Body of pancreas (tissue), 4 donors: ENCODE data around the gene RCOR1. TPM values are rescaled to one million over a fixed set of nuclear protein-coding genes. Genes with fewer than 3 reads are reported as not detected.

Experiments used
- ATAC-seq: fragments of 150-250 bp; one replicate; pipeline ENCODE4 v1.9.1; 2016
- DNase-seq, 4 donors: peaks; one replicate each; pipeline ENCODE4 v3.0.0-alpha.2; 2019
- H3K27ac ChIP-seq, 4 donors: fragments of 200-600 bp; sonication (generic); 1 replicate in 3 of 4; 2 replicates in 1 of 4; pipeline versions ENCODE4 v1.5.1 to v1.6.1; 2016 to 2019; ENCODE audit warnings: mild to moderate bottlenecking in 1 of 4, mixed read lengths in 1 of 4, moderate library complexity in 1 of 4
- H3K27me3 ChIP-seq, 2 donors: fragments of 200-600 bp; sonication (generic); one replicate each; pipeline ENCODE4 v1.6.0; 2016; ENCODE audit warnings: mild to moderate bottlenecking in 1 of 2
- H3K36me3 ChIP-seq, 2 donors: fragments of 200-600 bp; sonication (generic); replicated peaks in 1 of 2; 2 replicates each; pipeline ENCODE4 v1.5.1; 2016; ENCODE audit warnings: low read depth in 2 of 2; ENCODE audit not compliant: insufficient read depth in 1 of 2
- H3K4me1 ChIP-seq: fragments of 200-600 bp; sonication (generic); one replicate; pipeline ENCODE4 v1.6.0; 2016
- H3K4me3 ChIP-seq, 2 donors: fragments of 200-600 bp; sonication (generic); 1 replicate in 1 of 2; 2 replicates in 1 of 2; pipeline ENCODE4 v1.5.1; 2016 to 2019
- H3K9me3 ChIP-seq, 3 donors: fragments of 200-600 bp; sonication (generic); 1 replicate in 2 of 3; 2 replicates in 1 of 3; pipeline ENCODE4 v1.5.1; 2016
- POLR2A ChIP-seq, 3 donors: fragments of 450-650 bp; IDR thresholded peaks; one replicate each; pipeline ENCODE4 v1.6.1; 2016; ENCODE audit warnings: antibody characterized with exemption in 3 of 3, mild to moderate bottlenecking in 2 of 3
- WGBS, 2 donors: methylation state at CpG; one replicate each; pipeline ENCODE4 v1.1.5; 2017; 5-methylcytosine and 5-hydroxymethylcytosine counted together
- intact Hi-C: fragments of 100-400 bp; cut with DNase I; formaldehyde crosslinking; loops from one replicate; pipeline ENCODE4 v1.15.1; 2023
- total RNA-seq, 2 donors: library from RNA; depleted of rRNA; stranded (reverse); fragments of >200 nt; gene quantifications; one replicate each; pipeline ENCODE4 v1.1.0, GENCODE V29; 2016
- TF ChIP-seq, protein P1 (sequence below), 7 experiments: fragments of 450-650 bp in 4 of 7; fragments of 200-600 bp in 3 of 7; sonication (generic) in 3 of 7; IDR thresholded peaks; one replicate each; pipeline ENCODE4 v1.5.1; 2016 to 2019; ENCODE audit warnings: antibody characterized with exemption in 7 of 7

The RCOR1 gene
- total RNA-seq, 2 donors from 2014 or later = 6.3 to 6.7 TPM

GRCh38 chr14:102652194-102652593 is 59.7 kb downstream of the RCOR1 start:
- Histone ChIP-seq H3K36me3 (no peaks in the 10 kb centered on the region), H3K9me3 (no peaks in the 10 kb centered on the region), H3K27me3 (no peaks in the 10 kb centered on the region), H3K4me1 (peaks cover 29% of the 10 kb centered on the region), H3K27ac (peak overlapping the region in 3 of 4 donors; percentile 35 to 57 (median 52)), H3K4me3 (no peak overlapping the region)
- WGBS, 2 donors = 35 to 39% methylated on average over 3 of the region's 3 CpGs
- no peak for DNase-seq
- ATAC-seq = peak; percentile 55
- intact Hi-C loops = no loop called here
- TF ChIP-seq POLR2A (IDR thresholded peaks at IDR 0.05) = no peak
- TF ChIP-seq, protein P1, sequence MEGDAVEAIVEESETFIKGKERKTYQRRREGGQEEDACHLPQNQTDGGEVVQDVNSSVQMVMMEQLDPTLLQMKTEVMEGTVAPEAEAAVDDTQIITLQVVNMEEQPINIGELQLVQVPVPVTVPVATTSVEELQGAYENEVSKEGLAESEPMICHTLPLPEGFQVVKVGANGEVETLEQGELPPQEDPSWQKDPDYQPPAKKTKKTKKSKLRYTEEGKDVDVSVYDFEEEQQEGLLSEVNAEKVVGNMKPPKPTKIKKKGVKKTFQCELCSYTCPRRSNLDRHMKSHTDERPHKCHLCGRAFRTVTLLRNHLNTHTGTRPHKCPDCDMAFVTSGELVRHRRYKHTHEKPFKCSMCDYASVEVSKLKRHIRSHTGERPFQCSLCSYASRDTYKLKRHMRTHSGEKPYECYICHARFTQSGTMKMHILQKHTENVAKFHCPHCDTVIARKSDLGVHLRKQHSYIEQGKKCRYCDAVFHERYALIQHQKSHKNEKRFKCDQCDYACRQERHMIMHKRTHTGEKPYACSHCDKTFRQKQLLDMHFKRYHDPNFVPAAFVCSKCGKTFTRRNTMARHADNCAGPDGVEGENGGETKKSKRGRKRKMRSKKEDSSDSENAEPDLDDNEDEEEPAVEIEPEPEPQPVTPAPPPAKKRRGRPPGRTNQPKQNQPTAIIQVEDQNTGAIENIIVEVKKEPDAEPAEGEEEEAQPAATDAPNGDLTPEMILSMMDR (IDR thresholded peaks at IDR 0.05) = no peak

- no peak for DNase-seq
- Histone ChIP-seq H3K27me3 (no peaks in the 10 kb centered on the region), H3K4me3 (no peak overlapping the region), H3K27ac (no peak overlapping the region), H3K36me3 (no peaks in the 10 kb centered on the region), H3K9me3 (no peaks in the 10 kb centered on the region), H3K4me1 (peaks cover 25% of the 10 kb centered on the region)
- TF ChIP-seq POLR2A (IDR thresholded peaks at IDR 0.05) = no peak
- TF ChIP-seq, protein P1 (IDR thresholded peaks at IDR 0.05) = no peak
- intact Hi-C loops = no loop called here
- WGBS, 2 donors = 91 to 95% methylated on average over 4 of the region's 4 CpGs
- ATAC-seq = no peak
Observed at GRCh38 chr14:102654298-102654697, 61.8 kb downstream of the RCOR1 start.

- DNase-seq (no peak), ATAC-seq (no peak)
- H3K36me3 ChIP-seq = no peaks in the 10 kb centered on the region
- no peaks in the 10 kb centered on the region for H3K9me3 ChIP-seq
- no peak overlapping the region for H3K4me3 ChIP-seq
- peak overlapping the region in 1 of 4 donors; percentile 21 for H3K27ac ChIP-seq
- intact Hi-C loops = no loop called here
- H3K27me3 ChIP-seq = no peaks in the 10 kb centered on the region
- no peak for TF ChIP-seq POLR2A (IDR thresholded peaks at IDR 0.05)
- TF ChIP-seq, protein P1 (IDR thresholded peaks at IDR 0.05) = no peak
- peaks cover 23% of the 10 kb centered on the region for H3K4me1 ChIP-seq
Observed at GRCh38 chr14:102655137-102655536, 62.7 kb downstream of the RCOR1 start.

DNA sequence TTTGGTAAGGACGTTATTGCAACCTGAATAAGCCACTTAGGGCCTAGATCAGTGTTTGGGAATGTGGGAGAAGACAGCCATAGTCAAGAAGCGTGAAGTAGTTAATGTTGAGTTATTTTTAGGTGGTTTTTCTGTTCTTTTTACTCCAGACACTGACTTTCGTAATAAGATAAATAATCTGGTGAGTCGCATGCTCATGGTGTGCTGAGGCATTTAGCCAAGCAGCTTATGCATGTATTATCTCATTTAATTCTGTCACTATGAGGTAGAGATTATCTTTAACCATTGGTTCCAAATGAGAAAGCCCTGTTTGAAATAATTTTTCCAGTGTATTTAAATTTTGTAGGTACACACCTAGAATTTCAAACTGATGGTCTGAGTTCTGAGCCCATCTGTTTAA is 67.3 kb downstream of the RCOR1 start:
- TF ChIP-seq, protein P1 (IDR thresholded peaks at IDR 0.05) = no peak
- TF ChIP-seq POLR2A (IDR thresholded peaks at IDR 0.05) = no peak
- Histone ChIP-seq H3K4me1 (peaks cover 24% of the 10 kb centered on the region), H3K9me3 (no peaks in the 10 kb centered on the region), H3K4me3 (no peak overlapping the region), H3K27me3 (no peaks in the 10 kb centered on the region), H3K36me3 (no peaks in the 10 kb centered on the region), H3K27ac (no peak overlapping the region)
- ATAC-seq (no peak), DNase-seq (no peak)
- 61 to 68% methylated on average over 4 of the region's 4 CpGs for WGBS, 2 donors
- intact Hi-C loops = no loop called here

- Histone ChIP-seq H3K36me3 (no peaks in the 10 kb centered on the region), H3K27ac (no peak overlapping the region), H3K4me3 (no peak overlapping the region), H3K9me3 (no peaks in the 10 kb centered on the region), H3K27me3 (no peaks in the 10 kb centered on the region), H3K4me1 (peaks cover 27% of the 10 kb centered on the region)
- no peak for DNase-seq
- 82 to 83% methylated on average over 4 of the region's 4 CpGs for WGBS, 2 donors
- intact Hi-C loops = no loop called here
- TF ChIP-seq, protein P1 (IDR thresholded peaks at IDR 0.05) = no peak
- TF ChIP-seq POLR2A (IDR thresholded peaks at IDR 0.05) = no peak
- no peak for ATAC-seq
Observed at GRCh38 chr14:102661614-102662013, 69.2 kb downstream of the RCOR1 start.
